H1 (cell line): ENCODE data around the gene KRTAP3-1. TPM values are rescaled to one million over a fixed set of nuclear protein-coding genes. Genes with fewer than 3 reads are reported as not detected.

Experiments used
- CTCF ChIA-PET: fragments of 300-600 bp; sonication (Branson Sonifier 250); formaldehyde crosslinking; loops from one replicate; lab custom pipeline; 2021; ENCODE audit not compliant: partially characterized antibody; lab: Charles Lee
- POLR2A ChIA-PET: fragments of 300-600 bp; sonication (Branson Sonifier 250); formaldehyde crosslinking; loops from one replicate; lab custom pipeline; 2021; ENCODE audit warnings: inconsistent platforms; ENCODE audit not compliant: partially characterized antibody; lab: Charles Lee
- DNase-seq, 2 experiments: peaks; one replicate each; pipeline versions ENCODE4 v3.0.0 to v3.0.0-alpha.2; 2010 to 2022; ENCODE audit warnings: low spot score in 2 of 2, low read depth in 1 of 2, mixed read lengths in 1 of 2
- FAIRE-seq: peaks from 2 replicates; lab custom pipeline; 2011; peaks lifted over from hg19 to GRCh38; lab: Jason Lieb, UNC
- H2AFZ ChIP-seq: 2 replicates; pipeline ENCODE4 v1.8.1; 2012; ENCODE audit warnings: low read length, inconsistent platforms
- H2AK5ac ChIP-seq: 2 replicates; pipeline ENCODE4 v1.6.1; 2013; ENCODE audit warnings: low read depth, low read length
- H2BK120ac ChIP-seq: replicated peaks from 2 replicates; pipeline ENCODE3; 2013; ENCODE audit warnings: low read depth, low read length, inconsistent platforms
- H2BK12ac ChIP-seq: 2 replicates; pipeline ENCODE4 v1.6.1; 2013; ENCODE audit warnings: low read depth, low read length
- H2BK15ac ChIP-seq: 2 replicates; pipeline ENCODE4 v1.6.1; 2013; ENCODE audit warnings: low read length
- H2BK20ac ChIP-seq: 2 replicates; pipeline ENCODE4 v1.6.1; 2013; ENCODE audit warnings: low read length
- H2BK5ac ChIP-seq: 2 replicates; pipeline ENCODE4 v1.6.1; 2013; ENCODE audit warnings: low read depth, low read length
- H3K14ac ChIP-seq: 2 replicates; pipeline ENCODE4 v1.6.1; 2013; ENCODE audit warnings: inconsistent platforms; ENCODE audit not compliant: insufficient read length
- H3K18ac ChIP-seq: 2 replicates; pipeline ENCODE4 v1.6.1; 2013; ENCODE audit warnings: low read length; ENCODE audit errors: extremely low read depth
- H3K23ac ChIP-seq: 2 replicates; pipeline ENCODE4 v1.6.1; 2013; ENCODE audit warnings: inconsistent platforms; ENCODE audit not compliant: insufficient read length
- H3K23me2 ChIP-seq: 2 replicates; pipeline ENCODE4 v1.6.1; 2013; ENCODE audit warnings: low read depth, low read length
- H3K27ac ChIP-seq: 2 replicates; pipeline ENCODE4 v1.6.1; 2011; ENCODE audit warnings: low read depth, low read length, inconsistent platforms
- H3K27me3 ChIP-seq, 4 experiments: replicated peaks in 1 of 4; 1 replicate in 1 of 4; 2 replicates in 3 of 4; pipeline versions ENCODE4 v1.6.1 to v1.8.1; 2011 to 2013; ENCODE audit warnings: low read length in 3 of 4, mild to moderate bottlenecking in 3 of 4, inconsistent platforms in 2 of 4, mixed read lengths in 2 of 4, moderate library complexity in 1 of 4; ENCODE audit not compliant: control insufficient read depth in 3 of 4, insufficient read depth in 3 of 4; ENCODE audit errors: extremely low read depth in 1 of 4
- H3K36me3 ChIP-seq, 4 experiments: 2 replicates each; pipeline versions ENCODE4 v1.6.1 to v1.8.1; 2011 to 2013; ENCODE audit warnings: mild to moderate bottlenecking in 4 of 4, low read length in 3 of 4, moderate library complexity in 2 of 4, control low read depth in 1 of 4, inconsistent platforms in 1 of 4; ENCODE audit not compliant: insufficient read depth in 4 of 4, control insufficient read depth in 2 of 4
- H3K4ac ChIP-seq: replicated peaks from 2 replicates; pipeline ENCODE3; 2013; ENCODE audit warnings: low read length, low read depth, mixed read lengths, inconsistent platforms; ENCODE audit not compliant: insufficient read length
- H3K4me1 ChIP-seq, 4 experiments: replicated peaks in 1 of 4; 1 replicate in 1 of 4; 2 replicates in 3 of 4; pipeline versions ENCODE4 v1.6.1 to v1.8.1; 2011 to 2013; ENCODE audit warnings: low read length in 3 of 4, inconsistent platforms in 2 of 4, mixed read lengths in 1 of 4; ENCODE audit not compliant: insufficient read depth in 4 of 4, control insufficient read depth in 3 of 4
- H3K4me2 ChIP-seq, 2 experiments: 2 replicates each; pipeline versions ENCODE4 v1.6.1 to v1.8.1; 2011 to 2013; ENCODE audit warnings: low read depth in 2 of 2, low read length in 2 of 2, control low read depth in 1 of 2, inconsistent platforms in 1 of 2, mild to moderate bottlenecking in 1 of 2; ENCODE audit not compliant: insufficient read depth in 1 of 2
- H3K4me3 ChIP-seq, 4 experiments: fragments of 200-600, 300-600 bp in 1 of 4; sonication (generic), shearing (Covaris generic), sonication (Bioruptor Twin) in 1 of 4; 2 replicates each; pipeline versions ENCODE4 v1.5.1 to v1.8.1; 2011 to 2016; ENCODE audit warnings: low read length in 4 of 4, low read depth in 3 of 4, control low read depth in 2 of 4, inconsistent platforms in 2 of 4, mild to moderate bottlenecking in 2 of 4, mixed read lengths in 1 of 4, moderate library complexity in 1 of 4; ENCODE audit not compliant: insufficient read depth in 2 of 4; ENCODE audit errors: extremely low read depth in 1 of 4
- H3K56ac ChIP-seq: replicated peaks from 2 replicates; pipeline ENCODE3; 2013; ENCODE audit warnings: low read depth, mild to moderate bottlenecking, mixed read lengths, low read length, inconsistent platforms; ENCODE audit not compliant: insufficient read length
- H3K79me1 ChIP-seq: 2 replicates; pipeline ENCODE4 v1.6.1; 2013; ENCODE audit warnings: low read depth, low read length, control low read depth
- H3K79me2 ChIP-seq, 2 experiments: 2 replicates each; pipeline versions ENCODE4 v1.6.1 to v1.8.1; 2012 to 2013; ENCODE audit warnings: low read length in 2 of 2, mild to moderate bottlenecking in 2 of 2, inconsistent platforms in 1 of 2; ENCODE audit not compliant: insufficient read depth in 2 of 2, control insufficient read depth in 1 of 2
- H3K9ac ChIP-seq, 4 experiments: replicated peaks in 1 of 4; 1 replicate in 1 of 4; 2 replicates in 3 of 4; pipeline versions ENCODE4 v1.6.1 to v1.8.1; 2011 to 2013; ENCODE audit warnings: low read depth in 3 of 4, low read length in 3 of 4, control low read depth in 2 of 4, mild to moderate bottlenecking in 2 of 4, moderate library complexity in 2 of 4, inconsistent platforms in 1 of 4; ENCODE audit errors: extremely low read depth in 1 of 4
- H3K9me3 ChIP-seq, 2 experiments: 2 replicates each; pipeline versions ENCODE4 v1.6.1 to v1.8.1; 2012 to 2013; ENCODE audit warnings: mild to moderate bottlenecking in 2 of 2, moderate library complexity in 2 of 2, control low read depth in 1 of 2, inconsistent platforms in 1 of 2, low read depth in 1 of 2, low read length in 1 of 2, mixed read lengths in 1 of 2; ENCODE audit not compliant: insufficient read depth in 2 of 2
- H4K20me1 ChIP-seq, 2 experiments: replicated peaks in 1 of 2; 2 replicates each; pipeline versions ENCODE3 to v1.8.1; 2011 to 2013; ENCODE audit warnings: inconsistent platforms in 2 of 2, low read length in 2 of 2, mild to moderate bottlenecking in 1 of 2; ENCODE audit not compliant: insufficient read depth in 2 of 2, control insufficient read depth in 1 of 2
- H4K5ac ChIP-seq: 2 replicates; pipeline ENCODE4 v1.6.1; 2013; ENCODE audit warnings: low read length, low read depth, mixed read lengths, inconsistent platforms; ENCODE audit not compliant: insufficient read length
- H4K8ac ChIP-seq: 2 replicates; pipeline ENCODE4 v1.8.0; 2013; ENCODE audit warnings: mild to moderate bottlenecking, moderate library complexity, low read length, inconsistent platforms; ENCODE audit not compliant: insufficient read depth; ENCODE audit errors: extremely low read depth
- H4K91ac ChIP-seq: replicated peaks from 2 replicates; pipeline ENCODE3; 2013; ENCODE audit warnings: low read length, mixed read lengths, inconsistent platforms; ENCODE audit not compliant: insufficient read length
- POLR2A ChIP-seq, 2 experiments: IDR thresholded peaks; 1 replicate in 1 of 2; 2 replicates in 1 of 2; pipeline ENCODE4 v1.6.1; 2011; ENCODE audit warnings: low read depth in 2 of 2, low read length in 2 of 2, mild to moderate bottlenecking in 2 of 2; ENCODE audit errors: control extremely low read depth in 1 of 2
- WGBS, 2 experiments: shearing (Covaris generic) in 1 of 2; methylation state at CpG; one replicate each; pipeline versions ENCODE4 v1.1.6 to v1.1.7; 2013 to 2015; ENCODE audit warnings: low lambda C conversion rate in 2 of 2, mixed read lengths in 2 of 2, inconsistent platforms in 1 of 2, low coverage in 1 of 2, missing lambda C conversion rate in 1 of 2; ENCODE audit not compliant: insufficient replicate concordance in 2 of 2, insufficient coverage in 1 of 2, insufficient read length in 1 of 2; ENCODE audit errors: extremely low coverage in 1 of 2, missing lambda C conversion rate in 1 of 2; 5-methylcytosine and 5-hydroxymethylcytosine counted together
- polyA plus RNA-seq, 7 experiments: library from polyadenylated mRNA; depleted of rRNA in 3 of 7; stranded (reverse) in 5 of 7; unstranded in 2 of 7; fragments of >200 nt in 5 of 7; fragments of 200-250 nt in 2 of 7; gene quantifications; 1 replicate in 5 of 7; 2 replicates in 1 of 7; 4 replicates in 1 of 7; pipeline versions ENCODE4 v1.2.1 to v1.2.3, GENCODE V29; 2011 to 2013; ENCODE audit warnings: missing spikeins in 2 of 7, mixed read lengths in 2 of 7
- total RNA-seq: library from RNA; stranded (reverse); fragmentation: NEBNext Ultra II Directional; extraction: Animal tissue kit (Norgen Biotek cat#: 25700); gene quantifications from 2 replicates; pipeline ENCODE4 v1.2.1, GENCODE V29; 2021

Gene KRTAP3-1
- total and polyA plus RNA-seq, 2 of the 8 experiments (the other 6 are each of a cell fraction or from before 2014, with no cell fraction given): not detected

DNA sequence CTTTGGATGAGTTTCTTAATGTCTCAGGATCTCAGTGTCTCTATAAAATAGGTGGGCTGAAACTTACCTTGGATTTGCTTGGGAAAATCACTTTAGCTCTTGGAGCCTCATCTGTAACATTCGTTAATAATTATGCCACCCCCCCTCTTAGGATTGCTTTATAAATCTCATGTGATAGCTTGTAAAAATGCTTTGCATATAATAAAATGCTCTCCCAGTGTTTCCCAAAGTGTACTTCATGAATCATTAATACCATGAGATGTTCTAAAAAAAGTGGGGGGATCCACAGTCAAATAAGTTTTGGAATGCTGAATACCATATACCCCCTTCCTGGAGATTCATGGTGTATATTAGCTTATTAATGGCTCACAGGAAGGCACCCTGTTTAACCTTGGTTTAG, 47.3 kb downstream of the KRTAP3-1 start:
- no peaks in the 10 kb centered on the region for H3K23me2 ChIP-seq
- H3K9ac ChIP-seq: no peak overlapping the region
- no peak for TF ChIP-seq POLR2A (IDR thresholded peaks at IDR 0.05; ENCODE audit: control extremely low read depth in 1 of 2, low read depth in 2 of 2, low read length in 2 of 2)
- H3K79me2 ChIP-seq: no peaks in the 10 kb centered on the region
- H2BK120ac ChIP-seq: no peak overlapping the region
- H3K23ac ChIP-seq: no peak overlapping the region
- H2BK20ac ChIP-seq: no peak overlapping the region
- DNase-seq (no peak), FAIRE-seq (no peak)
- WGBS, 2 experiments: 84% methylated on average over 1 of the region's 1 CpG; no CpG with 5 or more reads in 1 of the 2 experiments
- no peak overlapping the region for H3K18ac ChIP-seq
- no peaks in the 10 kb centered on the region for H3K9me3 ChIP-seq
- H4K20me1 ChIP-seq: no peaks in the 10 kb centered on the region
- no peaks in the 10 kb centered on the region for H3K27me3 ChIP-seq
- no peak overlapping the region for H2BK15ac ChIP-seq
- H4K8ac ChIP-seq: no peak overlapping the region
- no peak overlapping the region for H4K91ac ChIP-seq
- H2AFZ ChIP-seq: no peak overlapping the region
- H3K4me3 ChIP-seq: no peak overlapping the region
- CTCF ChIA-PET: interaction anchor here (0.6 to 5.0 kb wide), 4 partner anchors 9 to 526 kb away, joined by 3 to 34 read pairs (median 4); no protein-coding TSS in a partner anchor
- POLR2A ChIA-PET: no interaction called here
- H4K5ac ChIP-seq: no peak overlapping the region
- H3K79me1 ChIP-seq: no peaks in the 10 kb centered on the region
- no peak overlapping the region for H2BK12ac ChIP-seq
- H3K4me2 ChIP-seq: no peak overlapping the region
- H2BK5ac ChIP-seq: no peak overlapping the region
- no peak overlapping the region for H3K14ac ChIP-seq
- H3K4me1 ChIP-seq: peaks cover 0 to 7% (median 0%) of the 10 kb centered on the region in 4 experiments; a peak in 2 of 7 replicates
- H3K36me3 ChIP-seq: no peaks in the 10 kb centered on the region
- no peak overlapping the region for H2AK5ac ChIP-seq
- no peak overlapping the region for H3K56ac ChIP-seq
- no peak overlapping the region for H3K27ac ChIP-seq
- no peak overlapping the region for H3K4ac ChIP-seq
